HEK293 (cell line): ENCODE measurements around the gene ARHGAP21.

ENCODE experiments used
- CTCF ChIA-PET: fragments of 350-600 bp; formaldehyde crosslinking; extraction: SDS; loops from one replicate; lab custom pipeline; 2021; ENCODE audit warnings: antibody characterized with exemption; lab: Yijun Ruan, JAX
- POLR2A ChIA-PET: fragments of 300-600 bp; formaldehyde crosslinking; extraction: SDS; loops from one replicate; lab custom pipeline; 2020; ENCODE audit warnings: antibody characterized with exemption, inconsistent platforms; lab: Yijun Ruan, JAX
- H3K27ac ChIP-seq: fragments of 200-500 bp; sonication (Bioruptor generic); 2 replicates; pipeline ENCODE4 v1.5.1; 2014; ENCODE audit warnings: low read depth, low read length, control low read depth, inconsistent platforms; ENCODE audit errors: extremely low read depth
- H3K36me3 ChIP-seq, 2 experiments: fragments of 200-500 bp in 1 of 2; sonication (Bioruptor generic) in 1 of 2; 1 replicate in 1 of 2; 2 replicates in 1 of 2; pipeline ENCODE4 v1.5.1; 2014 to 2017; ENCODE audit warnings: inconsistent platforms in 2 of 2, low read length in 2 of 2; ENCODE audit not compliant: control insufficient read depth in 2 of 2, insufficient read depth in 1 of 2
- H3K4me1 ChIP-seq: fragments of 200-500 bp; sonication (Bioruptor generic); 2 replicates; pipeline ENCODE4 v1.5.1; 2014; ENCODE audit warnings: mild to moderate bottlenecking, low read length, inconsistent platforms; ENCODE audit not compliant: control insufficient read depth, insufficient read depth
- H3K4me3 ChIP-seq: 2 replicates; pipeline ENCODE4 v1.5.1; 2011; ENCODE audit warnings: low read depth, mild to moderate bottlenecking, control low read depth, low read length, moderate library complexity
- H3K9me3 ChIP-seq: fragments of 200-500 bp; sonication (Bioruptor generic); 2 replicates; pipeline ENCODE4 v1.5.1; 2014; ENCODE audit warnings: low read depth, low read length, inconsistent platforms; ENCODE audit not compliant: control insufficient read depth, insufficient read depth
- ATF2 ChIP-seq: fragments of 450-650 bp; formaldehyde crosslinking; IDR thresholded peaks from 2 replicates; pipeline ENCODE4 v1.5.1; 2016; ENCODE audit warnings: missing biosample characterization, missing genetic modification characterization, low read depth
- IKZF3 ChIP-seq: fragments of 450-650 bp; IDR thresholded peaks from 2 replicates; pipeline ENCODE4 v1.5.0; 2018; ENCODE audit warnings: missing biosample characterization, mild to moderate bottlenecking, missing genetic modification characterization, moderate library complexity
- KLF1 ChIP-seq: fragments of 450-650 bp; formaldehyde crosslinking; IDR thresholded peaks from 2 replicates; pipeline ENCODE4 v1.5.1; 2016; ENCODE audit warnings: missing biosample characterization, missing genetic modification characterization
- KLF16 ChIP-seq: fragments of 450-650 bp; formaldehyde crosslinking; IDR thresholded peaks from 2 replicates; pipeline ENCODE4 v1.5.1; 2017; ENCODE audit warnings: missing biosample characterization, missing genetic modification characterization
- MZF1 ChIP-seq: fragments of 450-650 bp; formaldehyde crosslinking; IDR thresholded peaks from 2 replicates; pipeline ENCODE4 v1.5.1; 2017; ENCODE audit warnings: missing biosample characterization, missing genetic modification characterization, borderline replicate concordance
- PRDM10 ChIP-seq: fragments of 450-650 bp; formaldehyde crosslinking; IDR thresholded peaks from 2 replicates; pipeline ENCODE4 v1.5.1; 2016; ENCODE audit warnings: missing biosample characterization, missing genetic modification characterization
- PRDM4 ChIP-seq: fragments of 450-650 bp; formaldehyde crosslinking; IDR thresholded peaks from 2 replicates; pipeline ENCODE4 v1.5.1; 2017; ENCODE audit warnings: missing biosample characterization, missing genetic modification characterization
- PRDM6 ChIP-seq: fragments of 450-650 bp; formaldehyde crosslinking; IDR thresholded peaks from 2 replicates; pipeline ENCODE4 v1.5.1; 2017; ENCODE audit warnings: missing biosample characterization, missing genetic modification characterization
- SP7 ChIP-seq: fragments of 450-650 bp; formaldehyde crosslinking; IDR thresholded peaks from 2 replicates; pipeline ENCODE4 v1.5.1; 2016; ENCODE audit warnings: missing biosample characterization, missing genetic modification characterization
- ZBTB17 ChIP-seq: fragments of 450-650 bp; formaldehyde crosslinking; IDR thresholded peaks from 2 replicates; pipeline ENCODE4 v1.5.1; 2016; ENCODE audit warnings: missing biosample characterization, missing genetic modification characterization
- ZBTB44 ChIP-seq: fragments of 450-650 bp; IDR thresholded peaks from 2 replicates; pipeline ENCODE4 v1.5.1; 2018; ENCODE audit warnings: missing biosample characterization, mild to moderate bottlenecking, missing genetic modification characterization
- ZFP3 ChIP-seq: fragments of 450-650 bp; formaldehyde crosslinking; IDR thresholded peaks from 2 replicates; pipeline ENCODE4 v1.5.1; 2016; ENCODE audit warnings: low read depth, missing biosample characterization, missing genetic modification characterization
- ZFP69B ChIP-seq: fragments of 450-650 bp; formaldehyde crosslinking; IDR thresholded peaks from 2 replicates; pipeline ENCODE4 v1.5.1; 2016; ENCODE audit warnings: missing biosample characterization, missing genetic modification characterization
- ZNF223 ChIP-seq: fragments of 450-650 bp; formaldehyde crosslinking; IDR thresholded peaks from 2 replicates; pipeline ENCODE4 v1.5.1; 2016; ENCODE audit warnings: missing biosample characterization, missing genetic modification characterization
- ZNF24 ChIP-seq: fragments of 450-650 bp; formaldehyde crosslinking; IDR thresholded peaks from 2 replicates; pipeline ENCODE4 v1.5.1; 2016; ENCODE audit warnings: missing biosample characterization, missing genetic modification characterization
- ZNF335 ChIP-seq: fragments of 450-650 bp; formaldehyde crosslinking; conservative IDR thresholded peaks from 2 replicates; pipeline ENCODE4 v1.5.1; 2016; ENCODE audit warnings: missing biosample characterization, missing genetic modification characterization
- ZNF362 ChIP-seq: fragments of 450-650 bp; formaldehyde crosslinking; IDR thresholded peaks from 2 replicates; pipeline ENCODE4 v1.5.1; 2016; ENCODE audit warnings: missing biosample characterization, missing genetic modification characterization
- ZNF366 ChIP-seq: fragments of 450-650 bp; formaldehyde crosslinking; conservative IDR thresholded peaks from 2 replicates; pipeline ENCODE4 v1.5.1; 2016; ENCODE audit warnings: missing biosample characterization, missing genetic modification characterization
- ZNF521 ChIP-seq: fragments of 450-650 bp; formaldehyde crosslinking; IDR thresholded peaks from 2 replicates; pipeline ENCODE4 v1.5.1; 2017; ENCODE audit warnings: missing biosample characterization, mild to moderate bottlenecking, missing genetic modification characterization
- ZNF558 ChIP-seq: fragments of 450-650 bp; formaldehyde crosslinking; IDR thresholded peaks from 2 replicates; pipeline ENCODE4 v1.5.1; 2016; ENCODE audit warnings: missing biosample characterization, missing genetic modification characterization
- ZNF600 ChIP-seq: fragments of 450-650 bp; formaldehyde crosslinking; IDR thresholded peaks from 2 replicates; pipeline ENCODE4 v1.5.1; 2016; ENCODE audit warnings: missing biosample characterization, missing genetic modification characterization
- ZNF692 ChIP-seq: fragments of 450-650 bp; formaldehyde crosslinking; IDR thresholded peaks from 2 replicates; pipeline ENCODE4 v1.5.1; 2016; ENCODE audit warnings: missing biosample characterization, missing genetic modification characterization
- ZSCAN30 ChIP-seq: fragments of 450-650 bp; IDR thresholded peaks from 2 replicates; pipeline ENCODE4 v1.5.1; 2018; ENCODE audit warnings: missing biosample characterization, mild to moderate bottlenecking, missing genetic modification characterization, moderate library complexity

ARHGAP21 gene

GRCh38 chr10:24681572-24682088, 42.1 kb downstream of the ARHGAP21 start:
- Histone ChIP-seq H3K4me3 (no peak overlapping the region), H3K9me3 (no peaks in the 10 kb centered on the region), H3K27ac (no peak overlapping the region), H3K4me1 (peaks cover 13% of the 10 kb centered on the region), H3K36me3 (no peaks in the 10 kb centered on the region; a peak in 1 of 3 replicates)
- CTCF ChIA-PET: no interaction called here
- POLR2A ChIA-PET: no interaction called here
- TF ChIP-seq ZBTB17 (peak; percentile 41; the same call in 1 of the 2 replicates), ZFP69B (tag by site-specific recombination) (0 out of 2 replicates have a peak, but pooled peaks have one; percentile 33), PRDM10 (tag by site-specific recombination) (peak; percentile 50), IKZF3 (no peak), MZF1 (tag by site-specific recombination) (0 out of 2 replicates have a peak, but pooled peaks have one; percentile 40), ZNF558 (tag by site-specific recombination) (peak; percentile 41; the same call in 1 of the 2 replicates), ZFP3 (tag by site-specific recombination) (no peak), ZNF223 (tag by site-specific recombination) (no peak), KLF16 (tag by site-specific recombination) (0 out of 2 replicates have a peak, but pooled peaks have one; percentile 38), ZNF335 (peak; percentile 71), ATF2 (peak; percentile 60; the same call in 1 of the 2 replicates), ZNF521 (tag by site-specific recombination) (no peak), PRDM4 (tag by site-specific recombination) (0 out of 2 replicates have a peak, but pooled peaks have one; percentile 30), PRDM6 (peak; percentile 65), SP7 (tag by site-specific recombination) (0 out of 2 replicates have a peak, but pooled peaks have one; percentile 11), ZNF24 (tag by site-specific recombination) (0 out of 2 replicates have a peak, but pooled peaks have one; percentile 27), ZBTB44 (peak; percentile 19; the same call in 1 of the 2 replicates), ZNF692 (tag by site-specific recombination) (0 out of 2 replicates have a peak, but pooled peaks have one; percentile 35), ZNF366 (tag by site-specific recombination) (no peak; the same call in 1 of the 2 replicates), ZSCAN30 (tag by site-specific recombination) (0 out of 2 replicates have a peak, but pooled peaks have one; percentile 15), KLF1 (no peak), ZNF600 (tag by site-specific recombination) (peak; percentile 55; the same call in 1 of the 2 replicates), ZNF362 (tag by site-specific recombination) (peak; percentile 75; the same call in 1 of the 2 replicates)
